Activated effector memory CD4-positive, alpha-beta T cell treated with anti-CD3 and anti-CD28 coated beads, Interleukin-2, amount 50 U/mL, for 16 hours (primary cell): Measurements from ENCODE around the gene PERCC1.

ENCODE experiments used
- DNase-seq: peaks from one replicate; pipeline ENCODE4 v3.0.0-alpha.2; 2020

PERCC1 gene

GRCh38 chr16:1430759-1431496 is at the start of gene PERCC1:
PERCC1 (plus strand) TSS chr16:1431078; CDS start chr16:1432594, 1,516 bp downstream.
- DNase-seq: no peak

GRCh38 chr16:1381612-1382406 is 49.1 kb upstream of the PERCC1 start:
- no peak for DNase-seq

- no peak for DNase-seq
These were observed 47.3 kb upstream of the PERCC1 start for GRCh38 chr16:1383556-1383955.

- no peak for DNase-seq
These were observed 45.6 kb upstream of the PERCC1 start for GRCh38 chr16:1385232-1385631.

- DNase-seq: no peak
These were observed 43.5 kb upstream of the PERCC1 start for GRCh38 chr16:1387331-1387730.

- DNase-seq: no peak
These were observed 41.1 kb upstream of the PERCC1 start for GRCh38 chr16:1389762-1390161.

- DNase-seq: no peak
These were observed 40.6 kb upstream of the PERCC1 start for GRCh38 chr16:1390239-1390779.

- DNase-seq: no peak
These were observed 38.1 kb upstream of the PERCC1 start for GRCh38 chr16:1392826-1393225.

- DNase-seq: no peak
These were observed 37.2 kb upstream of the PERCC1 start for GRCh38 chr16:1393613-1394176.

- no peak for DNase-seq
These were observed 36.4 kb upstream of the PERCC1 start for GRCh38 chr16:1394367-1394951.

- DNase-seq: no peak
These were observed 35.3 kb upstream of the PERCC1 start for GRCh38 chr16:1395444-1396031.

- DNase-seq: no peak
These were observed 33.1 kb upstream of the PERCC1 start for GRCh38 chr16:1397779-1398178.

GRCh38 chr16:1398351-1398750 is 32.5 kb upstream of the PERCC1 start:
- DNase-seq: no peak

GRCh38 chr16:1398826-1399581 is 31.9 kb upstream of the PERCC1 start:
- no peak for DNase-seq

- no peak for DNase-seq
These were observed 29.7 kb upstream of the PERCC1 start for GRCh38 chr16:1401061-1401757.

GRCh38 chr16:1401758-1402154 is 29.1 kb upstream of the PERCC1 start:
- DNase-seq: no peak

GRCh38 chr16:1403036-1403435 is 27.8 kb upstream of the PERCC1 start:
- no peak for DNase-seq

GRCh38 chr16:1403733-1404132 is 27.1 kb upstream of the PERCC1 start:
- no peak for DNase-seq

GRCh38 chr16:1407753-1408152 is 23.1 kb upstream of the PERCC1 start:
- no peak for DNase-seq

GRCh38 chr16:1408171-1408837 is 22.6 kb upstream of the PERCC1 start:
- peak; percentile 98 for DNase-seq

GRCh38 chr16:1412847-1413246 is 18.0 kb upstream of the PERCC1 start:
- no peak for DNase-seq
